Stomach (tissue), 4 donors: ENCODE measurements around the gene MAOA.

Experiments used
- CTCF ChIP-seq, 7 experiments: fragments of 450-650 bp in 4 of 7; fragments of 200-600 bp in 3 of 7; sonication (generic) in 3 of 7; IDR thresholded peaks; one replicate each; pipeline ENCODE4 v1.5.1; 2016 to 2019; ENCODE audit warnings: antibody characterized with exemption in 7 of 7, control low read depth in 2 of 7, mild to moderate bottlenecking in 1 of 7
- POLR2AphosphoS5 ChIP-seq, 3 donors: sonication (generic); formaldehyde crosslinking; IDR thresholded peaks; one replicate each; pipeline ENCODE4 v1.6.1; 2016; ENCODE audit warnings: antibody characterized with exemption in 3 of 3

- TF ChIP-seq CTCF (IDR thresholded peaks at IDR 0.05): no peak
- no peak for TF ChIP-seq POLR2AphosphoS5 (IDR thresholded peaks at IDR 0.05)
These were observed 10.3 kb downstream of the MAOA start for GRCh38 chrX:43666311-43666912.
